ENCODE measurements around the gene CIAO2B. TPM values are rescaled to one million over a fixed set of nuclear protein-coding genes. Genes with fewer than 3 reads are reported as not detected.
"Not testable (repeated sequence)": the region's sequence is repeated elsewhere in the genome, so short reads cannot be mapped to it uniquely, and the experiment has no call there.

Gene CIAO2B
- total RNA-seq, 1 donor from 2014 or later = 119 TPM

GRCh38 chr16:66906916-66907836, 27.0 kb downstream of the CIAO2B start:
- intact Hi-C loops (cut with micrococcal nuclease) = no loop called here

- intact Hi-C loops (cut with micrococcal nuclease) = no loop called here
These were observed 28.3 kb downstream of the CIAO2B start for GRCh38 chr16:66905633-66906539.

- intact Hi-C loops (cut with micrococcal nuclease) = no loop called here
These were observed 29.2 kb downstream of the CIAO2B start for GRCh38 chr16:66904846-66905632.

DNA sequence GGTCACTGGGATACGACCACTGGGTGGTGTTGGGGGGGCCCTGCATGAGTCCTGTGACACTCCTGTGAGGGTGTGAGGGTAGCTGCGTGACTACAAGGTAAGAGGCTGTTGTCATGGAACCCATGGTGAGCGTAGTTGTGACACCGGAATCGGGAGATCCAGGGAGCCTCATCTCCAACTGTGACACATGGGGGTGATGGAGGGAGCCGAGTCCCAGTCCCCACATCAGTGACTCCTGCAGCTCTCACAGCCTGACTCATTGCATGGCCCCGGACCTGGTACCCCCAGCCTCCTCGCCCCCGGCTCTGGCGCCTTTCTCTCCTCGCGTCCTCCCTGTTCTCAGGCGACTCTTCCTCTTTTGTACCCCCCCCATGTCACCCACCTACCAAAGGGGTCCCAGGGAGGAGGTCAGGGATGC, 29.8 kb downstream of the CIAO2B start:
- intact Hi-C loops (cut with micrococcal nuclease) = no loop called here

GRCh38 chr16:66903544-66904427, 30.4 kb downstream of the CIAO2B start:
- intact Hi-C loops (cut with micrococcal nuclease) = no loop called here

DNA sequence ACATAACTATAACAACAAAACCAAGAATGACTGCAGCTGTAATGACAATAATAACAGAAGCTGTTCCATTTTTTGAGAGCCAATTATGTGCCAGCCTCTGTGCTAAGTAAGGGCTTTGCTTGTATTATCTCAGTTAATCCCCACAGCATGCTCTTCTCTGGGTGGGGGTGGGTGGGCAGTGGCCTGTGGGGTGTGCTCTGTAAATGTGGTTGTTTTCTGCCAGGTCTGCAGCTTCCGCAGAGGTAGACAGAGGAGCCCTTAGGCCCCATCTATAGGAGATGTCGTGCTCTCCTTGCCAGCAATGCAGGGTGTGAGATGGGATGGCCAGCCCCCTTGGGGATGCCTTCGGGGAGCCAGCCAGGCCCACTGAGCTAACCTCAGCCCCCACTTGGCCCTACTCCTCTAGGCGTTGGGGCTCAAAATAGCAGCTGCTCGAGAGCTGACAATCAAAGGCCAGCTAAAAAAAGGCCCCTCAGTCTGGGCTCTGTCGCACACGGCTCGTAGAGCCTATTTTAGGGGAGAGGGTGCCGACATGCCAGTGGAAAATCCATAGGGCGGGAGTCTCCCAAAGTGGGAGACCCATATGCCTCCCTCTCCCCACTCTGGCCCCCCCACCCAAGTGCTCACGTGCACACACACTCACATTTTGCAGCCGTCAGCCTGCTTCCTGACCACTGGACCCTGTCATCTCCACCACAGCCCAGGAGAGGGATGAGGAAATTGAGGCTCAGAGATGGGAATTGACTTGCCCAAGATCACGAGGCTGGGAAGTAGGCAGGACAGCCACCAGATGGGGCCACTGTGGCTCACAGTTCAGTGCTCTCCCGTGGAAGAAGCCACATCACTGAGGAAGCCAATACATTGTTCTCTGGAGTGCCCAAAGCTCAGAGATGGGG, 31.3 kb downstream of the CIAO2B start:
- intact Hi-C loops (cut with micrococcal nuclease) = no loop called here

- intact Hi-C loops (cut with micrococcal nuclease) = no loop called here
These were observed 32.6 kb downstream of the CIAO2B start for GRCh38 chr16:66901626-66902025.

GRCh38 chr16:66900721-66901441, 33.3 kb downstream of the CIAO2B start:
- intact Hi-C loops (cut with micrococcal nuclease) = no loop called here

DNA sequence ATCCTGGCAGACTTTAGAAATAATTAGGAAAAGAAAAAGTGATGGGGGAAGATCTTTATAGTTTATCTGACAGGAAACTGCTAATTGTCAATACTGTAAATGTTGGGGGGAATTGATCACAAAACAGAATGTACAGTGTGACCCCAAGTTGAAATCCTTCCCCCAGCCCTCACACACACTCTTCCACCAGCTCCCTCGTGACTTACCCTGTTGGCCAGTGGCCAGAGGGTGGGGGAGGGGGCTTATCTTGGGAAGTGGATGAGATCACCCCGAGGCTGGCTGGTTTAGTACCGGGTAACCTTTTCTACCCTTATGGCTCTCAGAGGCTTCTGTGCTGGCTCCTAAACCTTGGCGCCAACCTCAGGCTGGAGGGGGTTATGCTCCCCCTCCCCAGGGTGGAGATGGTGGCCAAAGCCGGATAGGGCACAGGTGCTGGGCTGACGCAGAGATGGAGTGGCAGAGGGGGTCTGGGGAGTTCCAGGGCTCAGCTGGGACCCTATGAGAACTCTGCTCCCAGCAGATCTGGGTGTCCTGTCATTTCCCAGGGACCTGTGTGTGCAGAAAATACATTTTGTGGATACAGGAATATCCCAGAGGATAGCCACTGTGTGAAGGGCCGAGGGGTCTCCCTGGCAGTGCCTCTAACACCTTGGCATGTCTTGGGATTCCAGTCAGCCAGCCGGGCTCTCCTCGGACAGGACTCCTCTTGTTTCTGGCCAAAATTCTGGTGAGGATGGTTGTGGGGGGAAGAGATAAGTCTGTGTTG, 34.1 kb downstream of the CIAO2B start:
- intact Hi-C loops (cut with micrococcal nuclease) = no loop called here

DNA sequence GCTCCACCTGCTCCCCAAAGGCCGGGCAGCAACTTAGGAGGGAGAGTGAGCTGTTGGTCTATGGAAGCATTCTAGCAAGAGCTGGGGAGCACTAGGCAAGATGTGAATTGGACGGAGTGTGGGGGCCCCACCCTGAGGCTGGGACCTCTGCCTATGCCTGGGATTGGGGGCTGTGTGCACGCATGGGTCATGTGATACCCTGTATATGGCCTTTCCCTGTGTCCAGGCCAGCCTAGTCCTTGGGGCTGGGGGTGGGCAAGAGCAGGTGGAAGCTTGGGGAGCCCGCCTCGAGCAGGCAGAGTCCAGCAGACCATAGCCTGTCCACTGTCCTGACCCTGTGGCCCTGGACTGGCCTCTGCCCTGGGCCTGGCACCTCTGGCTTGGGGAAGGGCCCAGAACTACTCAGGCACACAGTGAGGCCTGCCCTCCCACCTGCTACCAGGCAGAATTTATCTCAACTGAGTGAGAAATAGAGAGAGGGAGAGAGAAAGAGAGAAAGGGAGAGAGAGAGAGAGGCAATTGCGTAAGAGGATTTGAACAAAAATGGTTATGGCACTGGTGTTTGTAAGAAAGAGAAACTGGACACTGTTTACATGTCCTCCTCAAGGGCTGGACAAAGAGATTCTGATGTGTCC, 34.8 kb downstream of the CIAO2B start:
- intact Hi-C loops (cut with micrococcal nuclease) = no loop called here

- intact Hi-C loops (cut with micrococcal nuclease) = no loop called here
These were observed 35.3 kb downstream of the CIAO2B start for GRCh38 chr16:66898933-66899309.

DNA sequence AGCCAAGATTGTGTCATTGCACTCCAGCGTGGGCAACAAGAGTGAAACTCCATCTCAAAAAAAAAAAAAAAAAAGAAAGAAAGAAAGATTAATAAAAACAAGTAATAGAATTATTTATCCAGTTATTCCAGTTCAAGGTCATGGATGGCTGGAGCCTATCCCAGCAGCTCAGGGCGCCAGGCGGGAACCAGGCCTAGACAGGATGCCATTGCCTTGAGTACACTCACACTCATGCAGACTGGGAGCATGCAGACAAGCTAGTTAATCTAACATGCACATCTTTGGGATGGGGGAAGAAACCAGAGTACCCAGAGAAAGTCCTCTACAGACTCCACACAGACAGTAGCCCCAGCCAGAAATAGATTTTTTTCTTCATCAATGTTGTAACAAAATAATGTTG, 36.0 kb downstream of the CIAO2B start:
- intact Hi-C loops (cut with micrococcal nuclease) = no loop called here

DNA sequence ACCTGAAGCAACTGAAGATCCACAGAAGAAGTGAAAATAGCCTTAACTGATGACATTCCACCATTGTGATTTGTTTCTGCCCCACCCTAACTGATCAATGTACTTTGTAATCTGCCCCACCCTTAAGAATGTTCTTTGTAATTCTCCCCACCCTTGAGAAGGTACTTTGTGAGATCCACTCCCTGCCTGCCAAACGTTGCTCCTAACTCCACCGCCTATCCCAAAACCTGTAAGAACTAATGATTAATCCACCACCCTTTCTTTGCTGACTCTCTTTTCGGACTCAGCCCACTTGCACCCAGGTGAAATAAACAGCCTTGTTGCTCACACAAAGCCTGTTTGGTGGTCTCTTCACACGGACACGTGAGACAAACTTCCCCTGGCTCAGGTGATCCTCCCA, 37.5 kb downstream of the CIAO2B start:
- intact Hi-C loops (cut with micrococcal nuclease) = not testable (repeated sequence)

GRCh38 chr16:66895999-66896398, 38.2 kb downstream of the CIAO2B start:
- intact Hi-C loops (cut with micrococcal nuclease) = loop anchor here (1.0 kb wide), 3 partner anchors 32 to 58 kb away; no protein-coding TSS in a partner anchor

DNA sequence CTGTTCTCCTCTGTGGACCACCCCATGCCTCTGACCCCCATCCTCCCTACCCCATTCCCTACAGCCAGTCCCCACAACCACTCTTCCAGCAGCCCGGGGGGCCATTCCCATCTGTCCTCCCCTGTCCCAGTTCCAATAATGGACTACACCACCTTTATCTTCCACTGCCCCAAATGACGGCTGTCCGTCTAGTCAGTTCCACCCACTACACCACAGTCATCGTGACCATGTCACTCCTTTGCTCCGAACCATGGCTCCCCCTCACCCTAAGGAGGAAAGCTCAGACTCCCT, 38.6 kb downstream of the CIAO2B start:
- intact Hi-C loops (cut with micrococcal nuclease) = loop anchor here (1.0 kb wide), 3 partner anchors 33 to 59 kb away; no protein-coding TSS in a partner anchor

DNA sequence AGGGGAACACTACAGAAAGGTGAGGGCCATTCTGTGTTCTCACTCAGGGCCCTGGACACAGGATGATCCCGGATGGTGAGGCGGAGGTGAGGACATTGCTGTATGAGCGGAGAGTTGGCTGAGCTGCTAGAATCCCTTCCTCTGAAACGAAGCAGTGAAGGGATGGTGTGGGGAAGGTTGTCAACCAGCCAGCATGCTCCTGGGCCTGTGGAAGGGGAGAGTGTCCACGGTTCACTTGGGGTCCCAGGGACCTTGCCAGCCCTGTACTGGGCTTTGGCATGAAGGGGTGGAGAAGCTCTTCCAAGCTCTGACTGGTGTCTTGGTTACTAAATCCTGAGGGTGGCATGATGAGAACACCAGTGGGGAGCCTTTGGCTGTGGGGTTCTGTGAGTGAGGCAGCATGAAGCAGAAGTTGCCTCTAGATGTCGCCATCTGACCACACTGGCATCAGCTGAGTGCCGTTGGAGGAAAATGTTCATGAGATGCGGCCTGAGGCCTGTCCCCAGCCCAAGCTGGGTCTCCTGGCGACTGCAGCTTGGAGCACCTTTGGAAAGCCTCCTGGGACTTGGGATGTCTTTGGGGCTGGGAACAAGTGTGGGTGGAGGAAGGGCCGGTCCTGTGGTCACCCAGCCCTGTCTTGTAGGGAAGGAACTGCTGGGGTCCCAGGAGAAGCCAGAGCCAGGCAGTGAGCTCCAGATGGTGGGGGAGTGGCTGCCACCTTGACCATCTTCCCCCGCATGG, 39.1 kb downstream of the CIAO2B start:
- intact Hi-C loops (cut with micrococcal nuclease) = loop anchor here (1.0 kb wide), 3 partner anchors 33 to 59 kb away; no protein-coding TSS in a partner anchor

DNA sequence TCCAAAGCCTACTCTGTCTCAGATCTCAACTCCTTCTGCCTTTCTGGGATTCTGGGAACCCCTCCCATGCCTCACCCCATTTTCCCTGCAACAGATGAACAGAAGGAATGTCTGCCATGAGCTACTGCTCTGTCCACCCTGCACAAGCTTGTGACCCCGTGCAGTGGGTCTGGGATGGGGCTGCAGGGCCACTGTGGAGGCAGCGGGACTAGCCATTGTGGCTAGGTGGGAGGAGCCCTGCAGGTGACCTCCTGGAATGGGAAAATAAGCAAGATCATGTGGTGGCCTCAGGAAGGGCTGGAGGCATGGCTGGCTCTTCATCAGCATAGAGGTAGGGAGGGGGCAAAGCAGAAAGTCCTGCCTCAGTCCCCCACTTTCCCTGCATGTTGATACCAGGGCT, 40.1 kb downstream of the CIAO2B start:
- intact Hi-C loops (cut with micrococcal nuclease) = no loop called here
